H1 (cell line): Measurements from ENCODE around the gene SLC25A11. TPM values are rescaled to one million over a fixed set of nuclear protein-coding genes. Genes with fewer than 3 reads are reported as not detected.

Experiments used
- ASH2L ChIP-seq: fragments of 200-600, 300-600 bp; sonication (generic); IDR thresholded peaks from one replicate; pipeline ENCODE4 v1.7.1; 2017; ENCODE audit warnings: low read length
- CBX5 ChIP-seq: fragments of 300-800, 300-1000 bp; sonication (generic); IDR thresholded peaks from 2 replicates; pipeline ENCODE4 v1.7.1; 2016; ENCODE audit warnings: antibody characterized with exemption, low read length, low read depth
- EZH2 ChIP-seq: fragments of 200-600 bp; sonication (generic); IDR thresholded peaks from 2 replicates; pipeline ENCODE4 v1.7.1; 2012; ENCODE audit warnings: low read depth, mild to moderate bottlenecking, moderate library complexity, low read length, inconsistent platforms; ENCODE audit not compliant: severe bottlenecking
- GTF2F1 ChIP-seq: IDR thresholded peaks from 2 replicates; pipeline ENCODE4 v1.6.1; 2012; ENCODE audit warnings: low read depth, low read length, improper control_type of control experiment, borderline replicate concordance
- RBBP5 ChIP-seq: IDR thresholded peaks from 2 replicates; pipeline ENCODE4 v1.7.1; 2012; ENCODE audit warnings: low read depth, mild to moderate bottlenecking, inconsistent platforms, low read length, moderate library complexity, borderline replicate concordance
- RXRA ChIP-seq: IDR thresholded peaks from 2 replicates; pipeline ENCODE4 v1.6.1; 2011; ENCODE audit warnings: low read depth, mild to moderate bottlenecking, low read length, moderate library complexity; ENCODE audit not compliant: insufficient read depth
- SAP30 ChIP-seq: fragments of 300-600 bp; sonication (generic); IDR thresholded peaks from 2 replicates; pipeline ENCODE4 v1.7.1; 2012; ENCODE audit warnings: low read length, moderate library complexity, mild to moderate bottlenecking, inconsistent platforms; ENCODE audit not compliant: insufficient read depth, insufficient replicate concordance
- SIX5 ChIP-seq: IDR thresholded peaks from 2 replicates; pipeline ENCODE4 v1.6.1; 2011; ENCODE audit warnings: mild to moderate bottlenecking, low read depth, low read length
- ZNF274 ChIP-seq: IDR thresholded peaks from 2 replicates; pipeline ENCODE4 v1.7.0; 2012; ENCODE audit warnings: low read length, borderline replicate concordance; ENCODE audit errors: extremely low read depth
- polyA plus RNA-seq, 7 experiments: library from polyadenylated mRNA; depleted of rRNA in 3 of 7; stranded (reverse) in 5 of 7; unstranded in 2 of 7; fragments of >200 nt in 5 of 7; fragments of 200-250 nt in 2 of 7; gene quantifications; 1 replicate in 5 of 7; 2 replicates in 1 of 7; 4 replicates in 1 of 7; pipeline versions ENCODE4 v1.2.1 to v1.2.3, GENCODE V29; 2011 to 2013; ENCODE audit warnings: missing spikeins in 2 of 7, mixed read lengths in 2 of 7
- total RNA-seq: library from RNA; stranded (reverse); fragmentation: NEBNext Ultra II Directional; extraction: Animal tissue kit (Norgen Biotek cat#: 25700); gene quantifications from 2 replicates; pipeline ENCODE4 v1.2.1, GENCODE V29; 2021
- TF ChIP-seq, protein P1 (sequence below): fragments of 300-600 bp; sonication (generic); IDR thresholded peaks from 2 replicates; pipeline ENCODE4 v1.7.1; 2012; ENCODE audit warnings: low read length, moderate library complexity, mild to moderate bottlenecking, inconsistent platforms; ENCODE audit not compliant: insufficient replicate concordance

Gene SLC25A11
- total and polyA plus RNA-seq, 2 of the 8 experiments (the other 6 are each of a cell fraction or from before 2014, with no cell fraction given) = 55.9 to 97.0 TPM

DNA sequence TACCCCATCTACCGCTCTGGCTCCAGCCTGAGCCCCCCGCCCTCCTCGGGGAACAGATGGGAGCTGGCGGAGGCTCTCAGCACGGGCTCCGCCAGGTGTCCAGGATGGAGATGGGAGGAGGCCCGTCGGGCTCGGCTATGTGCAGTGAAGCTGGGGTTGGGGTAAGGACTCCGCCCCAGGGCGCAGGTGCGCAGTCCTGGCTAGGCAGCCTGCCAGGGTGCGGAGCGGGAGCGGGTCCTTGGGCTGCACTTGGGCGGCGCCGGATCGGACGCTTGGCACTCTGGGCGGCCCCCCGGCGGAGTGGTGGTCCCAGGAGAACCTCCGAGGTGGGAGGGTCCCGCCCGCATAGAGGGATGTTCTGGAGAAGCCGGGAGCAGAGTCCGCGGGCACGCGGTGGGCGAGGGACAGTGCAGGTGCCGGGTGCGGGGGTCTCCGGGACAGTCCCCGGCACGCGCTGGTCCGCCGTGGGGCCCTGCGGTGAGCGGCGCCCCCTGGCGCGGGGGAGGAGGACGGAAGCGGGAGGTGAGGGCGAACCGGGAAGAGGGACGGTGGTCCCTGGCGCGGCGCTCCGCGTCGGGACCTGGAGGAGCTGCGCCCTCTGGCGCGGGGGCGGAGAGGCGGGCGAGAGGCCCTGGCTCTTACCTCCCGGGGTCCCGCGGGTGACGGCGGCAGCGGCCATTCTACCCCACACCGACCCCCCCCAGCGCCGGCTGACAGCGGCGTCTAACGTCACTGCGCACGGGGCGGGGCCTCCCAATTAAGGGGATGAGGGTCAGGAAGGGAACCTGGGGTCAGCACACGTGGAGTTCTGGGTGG is 47.3 kb upstream of the SLC25A11 start, which contains the start of gene CAMTA2 (continued):
- TF ChIP-seq, protein P1, sequence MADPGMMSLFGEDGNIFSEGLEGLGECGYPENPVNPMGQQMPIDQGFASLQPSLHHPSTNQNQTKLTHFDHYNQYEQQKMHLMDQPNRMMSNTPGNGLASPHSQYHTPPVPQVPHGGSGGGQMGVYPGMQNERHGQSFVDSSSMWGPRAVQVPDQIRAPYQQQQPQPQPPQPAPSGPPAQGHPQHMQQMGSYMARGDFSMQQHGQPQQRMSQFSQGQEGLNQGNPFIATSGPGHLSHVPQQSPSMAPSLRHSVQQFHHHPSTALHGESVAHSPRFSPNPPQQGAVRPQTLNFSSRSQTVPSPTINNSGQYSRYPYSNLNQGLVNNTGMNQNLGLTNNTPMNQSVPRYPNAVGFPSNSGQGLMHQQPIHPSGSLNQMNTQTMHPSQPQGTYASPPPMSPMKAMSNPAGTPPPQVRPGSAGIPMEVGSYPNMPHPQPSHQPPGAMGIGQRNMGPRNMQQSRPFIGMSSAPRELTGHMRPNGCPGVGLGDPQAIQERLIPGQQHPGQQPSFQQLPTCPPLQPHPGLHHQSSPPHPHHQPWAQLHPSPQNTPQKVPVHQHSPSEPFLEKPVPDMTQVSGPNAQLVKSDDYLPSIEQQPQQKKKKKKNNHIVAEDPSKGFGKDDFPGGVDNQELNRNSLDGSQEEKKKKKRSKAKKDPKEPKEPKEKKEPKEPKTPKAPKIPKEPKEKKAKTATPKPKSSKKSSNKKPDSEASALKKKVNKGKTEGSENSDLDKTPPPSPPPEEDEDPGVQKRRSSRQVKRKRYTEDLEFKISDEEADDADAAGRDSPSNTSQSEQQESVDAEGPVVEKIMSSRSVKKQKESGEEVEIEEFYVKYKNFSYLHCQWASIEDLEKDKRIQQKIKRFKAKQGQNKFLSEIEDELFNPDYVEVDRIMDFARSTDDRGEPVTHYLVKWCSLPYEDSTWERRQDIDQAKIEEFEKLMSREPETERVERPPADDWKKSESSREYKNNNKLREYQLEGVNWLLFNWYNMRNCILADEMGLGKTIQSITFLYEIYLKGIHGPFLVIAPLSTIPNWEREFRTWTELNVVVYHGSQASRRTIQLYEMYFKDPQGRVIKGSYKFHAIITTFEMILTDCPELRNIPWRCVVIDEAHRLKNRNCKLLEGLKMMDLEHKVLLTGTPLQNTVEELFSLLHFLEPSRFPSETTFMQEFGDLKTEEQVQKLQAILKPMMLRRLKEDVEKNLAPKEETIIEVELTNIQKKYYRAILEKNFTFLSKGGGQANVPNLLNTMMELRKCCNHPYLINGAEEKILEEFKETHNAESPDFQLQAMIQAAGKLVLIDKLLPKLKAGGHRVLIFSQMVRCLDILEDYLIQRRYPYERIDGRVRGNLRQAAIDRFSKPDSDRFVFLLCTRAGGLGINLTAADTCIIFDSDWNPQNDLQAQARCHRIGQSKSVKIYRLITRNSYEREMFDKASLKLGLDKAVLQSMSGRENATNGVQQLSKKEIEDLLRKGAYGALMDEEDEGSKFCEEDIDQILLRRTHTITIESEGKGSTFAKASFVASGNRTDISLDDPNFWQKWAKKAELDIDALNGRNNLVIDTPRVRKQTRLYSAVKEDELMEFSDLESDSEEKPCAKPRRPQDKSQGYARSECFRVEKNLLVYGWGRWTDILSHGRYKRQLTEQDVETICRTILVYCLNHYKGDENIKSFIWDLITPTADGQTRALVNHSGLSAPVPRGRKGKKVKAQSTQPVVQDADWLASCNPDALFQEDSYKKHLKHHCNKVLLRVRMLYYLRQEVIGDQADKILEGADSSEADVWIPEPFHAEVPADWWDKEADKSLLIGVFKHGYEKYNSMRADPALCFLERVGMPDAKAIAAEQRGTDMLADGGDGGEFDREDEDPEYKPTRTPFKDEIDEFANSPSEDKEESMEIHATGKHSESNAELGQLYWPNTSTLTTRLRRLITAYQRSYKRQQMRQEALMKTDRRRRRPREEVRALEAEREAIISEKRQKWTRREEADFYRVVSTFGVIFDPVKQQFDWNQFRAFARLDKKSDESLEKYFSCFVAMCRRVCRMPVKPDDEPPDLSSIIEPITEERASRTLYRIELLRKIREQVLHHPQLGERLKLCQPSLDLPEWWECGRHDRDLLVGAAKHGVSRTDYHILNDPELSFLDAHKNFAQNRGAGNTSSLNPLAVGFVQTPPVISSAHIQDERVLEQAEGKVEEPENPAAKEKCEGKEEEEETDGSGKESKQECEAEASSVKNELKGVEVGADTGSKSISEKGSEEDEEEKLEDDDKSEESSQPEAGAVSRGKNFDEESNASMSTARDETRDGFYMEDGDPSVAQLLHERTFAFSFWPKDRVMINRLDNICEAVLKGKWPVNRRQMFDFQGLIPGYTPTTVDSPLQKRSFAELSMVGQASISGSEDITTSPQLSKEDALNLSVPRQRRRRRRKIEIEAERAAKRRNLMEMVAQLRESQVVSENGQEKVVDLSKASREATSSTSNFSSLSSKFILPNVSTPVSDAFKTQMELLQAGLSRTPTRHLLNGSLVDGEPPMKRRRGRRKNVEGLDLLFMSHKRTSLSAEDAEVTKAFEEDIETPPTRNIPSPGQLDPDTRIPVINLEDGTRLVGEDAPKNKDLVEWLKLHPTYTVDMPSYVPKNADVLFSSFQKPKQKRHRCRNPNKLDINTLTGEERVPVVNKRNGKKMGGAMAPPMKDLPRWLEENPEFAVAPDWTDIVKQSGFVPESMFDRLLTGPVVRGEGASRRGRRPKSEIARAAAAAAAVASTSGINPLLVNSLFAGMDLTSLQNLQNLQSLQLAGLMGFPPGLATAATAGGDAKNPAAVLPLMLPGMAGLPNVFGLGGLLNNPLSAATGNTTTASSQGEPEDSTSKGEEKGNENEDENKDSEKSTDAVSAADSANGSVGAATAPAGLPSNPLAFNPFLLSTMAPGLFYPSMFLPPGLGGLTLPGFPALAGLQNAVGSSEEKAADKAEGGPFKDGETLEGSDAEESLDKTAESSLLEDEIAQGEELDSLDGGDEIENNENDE = no peak
- TF ChIP-seq ASH2L (no peak), RXRA (no peak), SAP30 (no peak), RBBP5 (0 out of 2 replicates have a peak, but pooled peaks have one; percentile 19), ZNF274 (no peak), GTF2F1 (no peak), CBX5 (no peak), EZH2 (no peak), SIX5 (no peak)
